HepG2 (cell line): ENCODE results near the gene NRP1. TPM values are rescaled to one million over a fixed set of nuclear protein-coding genes. Genes with fewer than 3 reads are reported as not detected.
A peak's percentile ranks its signal among the peaks of the same experiment; 100 is the strongest.

Experiments used
- ATAC-seq: fragments of 200-7000 bp; cut with Tn5 transposase; 3 replicates; pipeline ENCODE4 v1.9.1; 2020; ENCODE audit warnings: mild to moderate bottlenecking, moderate library complexity
- BruUV-seq: library from RNA; stranded (reverse); fragments of 400-500 nt; replicated peaks from 2 replicates; lab custom pipeline; 2021; lab: Mats Ljungman, UMichigan
- CTCF ChIA-PET: fragments of 300-600 bp; formaldehyde crosslinking; extraction: SDS; loops from one replicate; lab custom pipeline; 2021; ENCODE audit warnings: low total read pairs, inconsistent platforms, low intra/inter-chr PET ratio; lab: Yijun Ruan, JAX
- POLR2A ChIA-PET: fragments of 350-600 bp; sonication (Branson Sonifier 250); formaldehyde crosslinking; loops from one replicate; lab custom pipeline; 2020; ENCODE audit warnings: antibody characterized with exemption, inconsistent platforms; lab: Yijun Ruan, JAX
- DNase-seq: peaks from one replicate; pipeline ENCODE4 v3.0.0-alpha.2; 2015; ENCODE audit warnings: low spot score
- FAIRE-seq: peaks from 3 replicates; lab custom pipeline; 2011; peaks lifted over from hg19 to GRCh38; lab: Jason Lieb, UNC
- H2AFZ ChIP-seq: one replicate; pipeline ENCODE4 v1.6.1; 2011; ENCODE audit warnings: low read length, inconsistent platforms
- H3K27ac ChIP-seq: fragments of 300-600 bp; 3 replicates; pipeline ENCODE4 v1.8.0; 2011; ENCODE audit warnings: mixed run types, mild to moderate bottlenecking, mixed read lengths, low read length, inconsistent platforms; ENCODE audit not compliant: insufficient read depth; ENCODE audit errors: extremely low read length
- H3K27me3 ChIP-seq, 2 experiments: fragments of 200-600 bp in 1 of 2; 2 replicates in 1 of 2; 3 replicates in 1 of 2; pipeline versions ENCODE4 v1.6.0 to v1.8.0; 2011; ENCODE audit warnings: low read length in 2 of 2, mild to moderate bottlenecking in 2 of 2, moderate library complexity in 2 of 2, inconsistent platforms in 1 of 2; ENCODE audit not compliant: insufficient read depth in 2 of 2, control insufficient read depth in 1 of 2
- H3K36me3 ChIP-seq, 2 experiments: fragments of 200-600 bp in 1 of 2; replicated peaks in 1 of 2; 2 replicates in 1 of 2; 3 replicates in 1 of 2; pipeline versions ENCODE4 v1.5.1 to v1.8.0; 2011; ENCODE audit warnings: low read length in 2 of 2, inconsistent platforms in 1 of 2; ENCODE audit not compliant: insufficient read depth in 2 of 2, control insufficient read depth in 1 of 2
- H3K4me1 ChIP-seq: 2 replicates; pipeline ENCODE4 v1.5.1; 2012; ENCODE audit warnings: low read length, inconsistent platforms; ENCODE audit not compliant: insufficient read depth
- H3K4me2 ChIP-seq: 2 replicates; pipeline ENCODE4 v1.6.0; 2011; ENCODE audit warnings: low read depth, low read length, inconsistent platforms
- H3K4me3 ChIP-seq, 3 experiments: fragments of 200-600 bp in 1 of 3; sonication (generic), shearing (Covaris generic) in 1 of 3; replicated peaks in 1 of 3; 2 replicates each; pipeline ENCODE4 v1.5.1; 2011 to 2016; ENCODE audit warnings: low read length in 3 of 3, inconsistent platforms in 2 of 3, low read depth in 2 of 3, mild to moderate bottlenecking in 2 of 3, control low read depth in 1 of 3, mixed read lengths in 1 of 3; ENCODE audit not compliant: insufficient read depth in 1 of 3
- H3K79me2 ChIP-seq: one replicate; pipeline ENCODE4 v1.6.1; 2011; ENCODE audit warnings: low read length, inconsistent platforms; ENCODE audit not compliant: insufficient read depth
- H3K9ac ChIP-seq: 2 replicates; pipeline ENCODE4 v1.6.0; 2011; ENCODE audit warnings: mild to moderate bottlenecking, low read depth, low read length, inconsistent platforms; ENCODE audit not compliant: insufficient read depth
- H3K9me3 ChIP-seq: 2 replicates; pipeline ENCODE4 v1.5.1; 2012; ENCODE audit warnings: mild to moderate bottlenecking, low read length
- H4K20me1 ChIP-seq: 2 replicates; pipeline ENCODE4 v1.6.0; 2011; ENCODE audit warnings: inconsistent platforms, mild to moderate bottlenecking, low read length, moderate library complexity; ENCODE audit not compliant: insufficient read depth
- ATF7-NPFF ChIP-seq: sonication (generic); formaldehyde crosslinking; IDR thresholded peaks from 2 replicates; pipeline ENCODE4 v1.8.1; 2023; ENCODE audit warnings: mild to moderate bottlenecking, low read depth, missing genetic modification reagents, moderate library complexity
- FUBP1 ChIP-seq: sonication (generic); formaldehyde crosslinking; IDR thresholded peaks from 2 replicates; pipeline ENCODE4 v1.5.1; 2020; ENCODE audit warnings: missing genetic modification reagents, mild to moderate bottlenecking, borderline replicate concordance
- HMG20A ChIP-seq: IDR thresholded peaks from 2 replicates; pipeline ENCODE4 v1.6.1; 2016; ENCODE audit warnings: borderline replicate concordance
- HOXA5 ChIP-seq: sonication (generic); formaldehyde crosslinking; IDR thresholded peaks from 2 replicates; pipeline ENCODE4 v1.4.0; 2020; ENCODE audit warnings: missing genetic modification reagents
- MAFK ChIP-seq, 2 experiments: IDR thresholded peaks in 1 of 2; conservative IDR thresholded peaks in 1 of 2; 2 replicates each; pipeline ENCODE4 v1.6.1; 2011; ENCODE audit warnings: improper control_type of control experiment in 2 of 2, low read length in 2 of 2
- PHF5A ChIP-seq: IDR thresholded peaks from one replicate; pipeline ENCODE4 v1.6.1; 2018; ENCODE audit warnings: low read depth, missing genetic modification reagents; ENCODE audit not compliant: unreplicated experiment
- POLR2G ChIP-seq: fragments of 200-400 bp; formaldehyde crosslinking; IDR thresholded peaks from 2 replicates; pipeline ENCODE4 v1.6.1; 2018; ENCODE audit warnings: mild to moderate bottlenecking, low read depth, low read length, moderate library complexity
- RARG ChIP-seq: sonication (generic); formaldehyde crosslinking; IDR thresholded peaks from 2 replicates; pipeline ENCODE4 v1.4.0; 2020; ENCODE audit warnings: low read depth, mild to moderate bottlenecking, missing genetic modification reagents
- ZNF3 ChIP-seq: IDR thresholded peaks from 2 replicates; pipeline ENCODE4 v1.7.0; 2017; ENCODE audit warnings: inconsistent platforms
- ZNF644 ChIP-seq: IDR thresholded peaks from 2 replicates; pipeline ENCODE4 v1.6.1; 2016; ENCODE audit warnings: low read depth
- ZNF691 ChIP-seq: sonication (generic); formaldehyde crosslinking; IDR thresholded peaks from 2 replicates; pipeline ENCODE4 v1.4.0; 2020; ENCODE audit warnings: missing genetic modification reagents, low read depth, mild to moderate bottlenecking, borderline replicate concordance
- ZNF782 ChIP-seq: sonication (generic); formaldehyde crosslinking; IDR thresholded peaks from 2 replicates; pipeline ENCODE4 v1.4.0; 2020; ENCODE audit warnings: missing genetic modification reagents, mild to moderate bottlenecking, borderline replicate concordance
- WGBS: methylation state at CpG from one replicate; pipeline ENCODE4 v1.1.6; 2017; ENCODE audit warnings: low lambda C conversion rate; 5-methylcytosine and 5-hydroxymethylcytosine counted together
- in situ Hi-C: cut with HindIII; loops from 2 replicates; pipeline ENCODE4 v1.10.0; 2017; ENCODE audit warnings: low pct_unique_long_range_greater_than_20kb; ENCODE audit not compliant: extremely low pct_ligation_motif_present
- intact Hi-C: fragments of 100-400 bp; cut with micrococcal nuclease; formaldehyde crosslinking; loops from one replicate; pipeline ENCODE4 v1.10.0; 2022; ENCODE audit not compliant: unreplicated experiment
- polyA plus RNA-seq, 8 experiments: library from polyadenylated mRNA; depleted of rRNA in 3 of 8; stranded (reverse) in 7 of 8; unstranded in 1 of 8; fragments of >200 nt; fragmentation: Illumina TruSeq in 4 of 8; extraction: Trizol in 4 of 8; gene quantifications; 2 replicates each; pipeline versions ENCODE4 v1.2.1 to v1.2.3, GENCODE V29; 2011 to 2016; ENCODE audit warnings: low read depth in 4 of 8, missing spikeins in 1 of 8, mixed read lengths in 1 of 8; ENCODE audit not compliant: insufficient read depth in 1 of 8
- total RNA-seq, 5 experiments: library from RNA; depleted of rRNA; stranded (reverse); fragments of >200 nt; fragmentation: Illumina TruSeq; extraction: Trizol; gene quantifications; 2 replicates each; pipeline ENCODE4 v1.2.3, GENCODE V29; 2016; ENCODE audit warnings: low read depth in 1 of 5
- TF ChIP-seq, protein P1 (sequence below): sonication (generic); formaldehyde crosslinking; IDR thresholded peaks from 2 replicates; pipeline ENCODE4 v1.4.0; 2020; ENCODE audit warnings: mild to moderate bottlenecking, low read depth, missing genetic modification reagents

Gene NRP1
- total and polyA plus RNA-seq, 2 of the 13 experiments (the other 11 are each of a cell fraction or from before 2014, with no cell fraction given): 5.3 to 5.8 TPM

DNA sequence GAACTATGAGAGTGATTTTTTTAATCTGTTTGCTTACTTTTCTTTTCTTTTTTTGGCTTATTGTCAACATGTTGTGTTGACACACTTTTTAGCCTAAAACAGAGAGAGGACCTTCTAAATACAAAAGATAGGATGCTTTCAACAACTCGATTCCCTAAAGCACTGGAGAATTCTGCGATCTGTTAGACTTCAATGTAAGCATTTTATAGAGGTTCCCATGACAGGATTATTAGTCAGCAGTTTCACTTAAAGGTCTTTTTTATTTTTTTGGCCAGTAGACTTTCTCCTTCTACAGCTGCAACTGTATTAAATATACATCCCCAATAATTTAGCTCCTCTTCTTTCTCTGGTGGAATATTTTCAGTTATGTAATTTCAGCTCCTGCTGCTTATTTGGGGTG is 12.7 kb upstream of the NRP1 start:
- ChIA-PET CTCF (no interaction called here), POLR2A (no interaction called here)
- TF ChIP-seq POLR2G: no peak
- no peak for TF ChIP-seq ATF7-NPFF
- no peak for TF ChIP-seq RARG (CRISPR knock-in tag)
- peak in 1 of 2 experiments; percentile 37; a peak in 1 of 4 replicates for TF ChIP-seq MAFK (conservative IDR thresholded peaks at IDR 0.05 in 1 of 2, IDR thresholded peaks at IDR 0.05 in 1 of 2; ENCODE audit: low read length in 2 of 2)
- H3K4me3 ChIP-seq: no peak overlapping the region
- no peaks in the 10 kb centered on the region for H4K20me1 ChIP-seq
- no peaks in the 10 kb centered on the region for H3K9me3 ChIP-seq
- H3K4me2 ChIP-seq: no peak overlapping the region
- H3K27me3 ChIP-seq: peaks cover 0 to 23% of the 10 kb centered on the region in 2 experiments; a peak in 1 of 5 replicates
- H3K27ac ChIP-seq: no peak overlapping the region
- H3K79me2 ChIP-seq: no peaks in the 10 kb centered on the region
- H3K9ac ChIP-seq: no peak overlapping the region
- in situ Hi-C loops: loop anchor here (25.0 kb wide), 1 partner anchor 1290 kb away; no protein-coding TSS in a partner anchor
- no peak overlapping the region for H2AFZ ChIP-seq
- no peaks in the 10 kb centered on the region for H3K36me3 ChIP-seq
- WGBS: 27% methylated on average over 2 of the region's 2 CpGs
- no TSS peak for BruUV-seq
- no peaks in the 10 kb centered on the region for H3K4me1 ChIP-seq
- ATAC-seq: no peak
- intact Hi-C loops: no loop called here
- FAIRE-seq: no peak
- DNase-seq: no peak

GRCh38 chr10:33345236-33345635 is 10.8 kb upstream of the NRP1 start:
- in situ Hi-C loops (loop anchor here (25.0 kb wide), 1 partner anchor 1292 kb away; no protein-coding TSS in a partner anchor), intact Hi-C loops (no loop called here)
- H3K27me3 ChIP-seq: peaks cover 0 to 19% of the 10 kb centered on the region in 2 experiments; a peak in 1 of 5 replicates
- no peak for ATAC-seq
- FAIRE-seq: no peak
- DNase-seq: no peak
- WGBS: 23% methylated on average over 3 of the region's 5 CpGs
- H3K4me1 ChIP-seq: no peaks in the 10 kb centered on the region
- ChIA-PET POLR2A (no interaction called here), CTCF (no interaction called here)
- H3K36me3 ChIP-seq: no peaks in the 10 kb centered on the region
- no TSS peak for BruUV-seq
- H3K9me3 ChIP-seq: no peaks in the 10 kb centered on the region
- H3K27ac ChIP-seq: no peak overlapping the region
- H2AFZ ChIP-seq: no peak overlapping the region
- H4K20me1 ChIP-seq: no peaks in the 10 kb centered on the region
- H3K9ac ChIP-seq: no peak overlapping the region
- H3K79me2 ChIP-seq: no peaks in the 10 kb centered on the region
- no peak overlapping the region for H3K4me3 ChIP-seq
- H3K4me2 ChIP-seq: no peak overlapping the region
- no peak for TF ChIP-seq PHF5A (CRISPR knock-in tag)
- TF ChIP-seq HMG20A (CRISPR knock-in tag): no peak
- TF ChIP-seq ZNF782 (CRISPR knock-in tag): no peak
- TF ChIP-seq HOXA5: no peak
- TF ChIP-seq ZNF644: no peak
- TF ChIP-seq, protein P1, sequence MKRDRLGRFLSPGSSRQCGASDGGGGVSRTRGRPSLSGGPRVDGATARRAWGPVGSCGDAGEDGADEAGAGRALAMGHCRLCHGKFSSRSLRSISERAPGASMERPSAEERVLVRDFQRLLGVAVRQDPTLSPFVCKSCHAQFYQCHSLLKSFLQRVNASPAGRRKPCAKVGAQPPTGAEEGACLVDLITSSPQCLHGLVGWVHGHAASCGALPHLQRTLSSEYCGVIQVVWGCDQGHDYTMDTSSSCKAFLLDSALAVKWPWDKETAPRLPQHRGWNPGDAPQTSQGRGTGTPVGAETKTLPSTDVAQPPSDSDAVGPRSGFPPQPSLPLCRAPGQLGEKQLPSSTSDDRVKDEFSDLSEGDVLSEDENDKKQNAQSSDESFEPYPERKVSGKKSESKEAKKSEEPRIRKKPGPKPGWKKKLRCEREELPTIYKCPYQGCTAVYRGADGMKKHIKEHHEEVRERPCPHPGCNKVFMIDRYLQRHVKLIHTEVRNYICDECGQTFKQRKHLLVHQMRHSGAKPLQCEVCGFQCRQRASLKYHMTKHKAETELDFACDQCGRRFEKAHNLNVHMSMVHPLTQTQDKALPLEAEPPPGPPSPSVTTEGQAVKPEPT: no peak
- no peak for TF ChIP-seq ZNF691 (CRISPR knock-in tag)
- no peak for TF ChIP-seq FUBP1 (CRISPR knock-in tag)
- TF ChIP-seq ZNF3 (CRISPR knock-in tag): no peak
